Measurements from ENCODE around the gene TTLL5. TPM values are rescaled to one million over a fixed set of nuclear protein-coding genes. Genes with fewer than 3 reads are reported as not detected.

Gene TTLL5
- total and polyA plus RNA-seq, 2 of the 13 experiments (the other 11 are each of a cell fraction or from before 2014, with no cell fraction given) = 11.8 to 18.8 TPM

GRCh38 chr14:75626396-75626795 lies 34.6 kb upstream of the TTLL5 start:
- H3K27ac ChIP-seq (ENCODE audit: extremely low read length, insufficient read depth, low read length) = no peak overlapping the region
- no peak for FAIRE-seq
- TF ChIP-seq NCOA1 (CRISPR knock-in tag; IDR thresholded peaks at IDR 0.05) (no peak), ZNF75D (CRISPR knock-in tag; IDR thresholded peaks at IDR 0.05; ENCODE audit: borderline replicate concordance) (no peak), ZBTB40 (IDR thresholded peaks at IDR 0.05) (no peak), ZBTB40 (CRISPR knock-in tag; IDR thresholded peaks at IDR 0.05) (no peak), ZNF414 (CRISPR knock-in tag; IDR thresholded peaks at IDR 0.05) (no peak), JDP2 (CRISPR knock-in tag; IDR thresholded peaks at IDR 0.05; ENCODE audit: borderline replicate concordance) (no peak), MIER2 (CRISPR knock-in tag; IDR thresholded peaks at IDR 0.05) (no peak), IRF9 (CRISPR knock-in tag; IDR thresholded peaks at IDR 0.05; ENCODE audit: borderline replicate concordance) (no peak), ZFP41 (CRISPR knock-in tag; IDR thresholded peaks at IDR 0.05; ENCODE audit: borderline replicate concordance) (no peak)

More at GRCh38 chr14:75626396-75626795, 34.6 kb upstream of the TTLL5 start:
- no TSS peak for BruUV-seq (replicated peaks)
- ATAC-seq (no peak), DNase-seq (ENCODE audit: low spot score) (no peak)
- Histone ChIP-seq H3K9me3 (ENCODE audit: low read length) (no peaks in the 10 kb centered on the region), H3K27me3 (ENCODE audit: control insufficient read depth in 1 of 2, insufficient read depth in 2 of 2, low read length in 2 of 2) (no peaks in the 10 kb centered on the region), H4K20me1 (ENCODE audit: insufficient read depth, low read length) (no peaks in the 10 kb centered on the region), H3K36me3 (replicated peaks in 1 of 2; ENCODE audit: control insufficient read depth in 1 of 2, insufficient read depth in 2 of 2, low read length in 2 of 2) (no peaks in the 10 kb centered on the region; a peak in 1 of 5 replicates), H3K9ac (ENCODE audit: insufficient read depth, low read depth, low read length) (no peak overlapping the region), H3K4me3 (replicated peaks in 1 of 3; ENCODE audit: insufficient read depth in 1 of 3, low read depth in 2 of 3, low read length in 3 of 3) (no peak overlapping the region), H3K79me2 (ENCODE audit: insufficient read depth, low read length) (no peaks in the 10 kb centered on the region), H3K4me2 (ENCODE audit: low read depth, low read length) (no peak overlapping the region), H2AFZ (ENCODE audit: low read length) (no peak overlapping the region), H3K4me1 (ENCODE audit: insufficient read depth, low read length) (peaks cover 67% of the 10 kb centered on the region)
- in situ Hi-C loops (cut with HindIII; ENCODE audit: extremely low pct_ligation_motif_present, low pct_unique_long_range_greater_than_20kb) = no loop called here
- ChIA-PET POLR2A (interaction anchor here (6.1 kb wide), 1 partner anchor 24 kb away, joined by 47 read pairs; no protein-coding TSS in a partner anchor), CTCF (ENCODE audit: low intra/inter-chr PET ratio, low total read pairs) (no interaction called here)
- intact Hi-C loops (cut with micrococcal nuclease; ENCODE audit: unreplicated experiment) = loop anchor here (2.0 kb wide), 1 partner anchor 22 kb away; no protein-coding TSS in a partner anchor
- WGBS (ENCODE audit: low lambda C conversion rate) = 100% methylated on average over 3 of the region's 3 CpGs
